HG02840 (cell line): Measurements from ENCODE around the gene ELF2.
A peak's percentile ranks its signal among the peaks of the same experiment; 100 is the strongest.
"Not testable (repeated sequence)": the region's sequence is repeated elsewhere in the genome, so short reads cannot be mapped to it uniquely, and the experiment has no call there.

Experiments
- ATAC-seq: cut with Tn5 transposase; IDR thresholded peaks from one replicate; pipeline ENCODE4 v1.9.1; 2021; ENCODE audit warnings: mild to moderate bottlenecking, moderate library complexity, moderate number of reproducible peaks; ENCODE audit not compliant: unreplicated experiment, low FRiP score

ELF2 gene

GRCh38 chr4:139027776-139028175, 149.2 kb downstream of the ELF2 start:
- no peak for ATAC-seq

- no peak for ATAC-seq
These were observed 151.2 kb downstream of the ELF2 start for GRCh38 chr4:139025841-139026240.

- no peak for ATAC-seq
These were observed 152.3 kb downstream of the ELF2 start for GRCh38 chr4:139024686-139025085.

- no peak for ATAC-seq
These were observed 154.2 kb downstream of the ELF2 start for GRCh38 chr4:139022835-139023234.

- ATAC-seq, result not testable (repeated sequence)
These were observed 155.9 kb downstream of the ELF2 start for GRCh38 chr4:139021071-139021470.

GRCh38 chr4:139020384-139020783, 156.6 kb downstream of the ELF2 start:
- ATAC-seq, result no peak

- no peak for ATAC-seq
These were observed 157.9 kb downstream of the ELF2 start for GRCh38 chr4:139018971-139019758.

- ATAC-seq, result no peak
These were observed 158.5 kb downstream of the ELF2 start for GRCh38 chr4:139018501-139018900.

- ATAC-seq, result no peak
These were observed 159.2 kb downstream of the ELF2 start for GRCh38 chr4:139017861-139018260.

GRCh38 chr4:139015948-139016471, 161.0 kb downstream of the ELF2 start:
- peak; percentile 37 for ATAC-seq

GRCh38 chr4:139015269-139015947, 161.6 kb downstream of the ELF2 start, which contains the start of gene NOCT:
Gene NOCT (plus strand): TSS chr4:139015781. CDS start chr4:139015982, 201 bp downstream.
- ATAC-seq, result peak; percentile 98

GRCh38 chr4:139014371-139015268, 162.4 kb downstream of the ELF2 start:
- no peak for ATAC-seq

- no peak for ATAC-seq
These were observed 165.6 kb downstream of the ELF2 start for GRCh38 chr4:139011225-139011950.

- no peak for ATAC-seq
These were observed 167.3 kb downstream of the ELF2 start for GRCh38 chr4:139009702-139010101.

- ATAC-seq, result not testable (repeated sequence)
These were observed 168.7 kb downstream of the ELF2 start for GRCh38 chr4:139008278-139008677.

GRCh38 chr4:139007640-139008039, 169.4 kb downstream of the ELF2 start:
- no peak for ATAC-seq
